Mesothelial cell of epicardium (in vitro differentiated cells): ENCODE measurements around the gene ATP1B4. TPM values are rescaled to one million over a fixed set of nuclear protein-coding genes. Genes with fewer than 3 reads are reported as not detected.

ENCODE experiments used
- DNase-seq, 2 experiments: peaks; one replicate each; pipeline ENCODE4 v3.0.0; 2021; ENCODE audit warnings: low spot score in 2 of 2; ENCODE audit not compliant: unreplicated experiment in 2 of 2
- H3K27ac Mint-ChIP-seq: 2 replicates; pipeline ENCODE4 v1.8.0; 2021; ENCODE audit warnings: mixed read lengths
- H3K27me3 Mint-ChIP-seq: 2 replicates; pipeline ENCODE4 v1.8.0; 2021; ENCODE audit warnings: low read depth, mixed read lengths
- H3K36me3 Mint-ChIP-seq: 2 replicates; pipeline ENCODE4 v1.8.0; 2021; ENCODE audit warnings: mixed read lengths
- H3K4me1 Mint-ChIP-seq: 2 replicates; pipeline ENCODE4 v1.8.0; 2021; ENCODE audit warnings: mixed read lengths
- H3K4me3 Mint-ChIP-seq: 2 replicates; pipeline ENCODE4 v1.8.0; 2021; ENCODE audit warnings: mild to moderate bottlenecking, moderate library complexity, mixed read lengths
- H3K9me3 Mint-ChIP-seq: 2 replicates; pipeline ENCODE4 v1.8.0; 2021; ENCODE audit warnings: mixed read lengths
- total RNA-seq: library from RNA; stranded (reverse); gene quantifications from 3 replicates; pipeline ENCODE4 v1.2.1, GENCODE V29; 2021
- TF ChIP-seq, protein P1 (sequence below): fragments of 200-600 bp; sonication (generic); IDR thresholded peaks from one replicate; pipeline ENCODE4 v1.5.0; 2021; ENCODE audit warnings: antibody characterized with exemption; ENCODE audit not compliant: unreplicated experiment

Gene ATP1B4
- total RNA-seq, 1 donor from 2014 or later, result not detected

- no peaks in the 10 kb centered on the region for H3K4me1 Mint-ChIP-seq
- TF ChIP-seq, protein P1, sequence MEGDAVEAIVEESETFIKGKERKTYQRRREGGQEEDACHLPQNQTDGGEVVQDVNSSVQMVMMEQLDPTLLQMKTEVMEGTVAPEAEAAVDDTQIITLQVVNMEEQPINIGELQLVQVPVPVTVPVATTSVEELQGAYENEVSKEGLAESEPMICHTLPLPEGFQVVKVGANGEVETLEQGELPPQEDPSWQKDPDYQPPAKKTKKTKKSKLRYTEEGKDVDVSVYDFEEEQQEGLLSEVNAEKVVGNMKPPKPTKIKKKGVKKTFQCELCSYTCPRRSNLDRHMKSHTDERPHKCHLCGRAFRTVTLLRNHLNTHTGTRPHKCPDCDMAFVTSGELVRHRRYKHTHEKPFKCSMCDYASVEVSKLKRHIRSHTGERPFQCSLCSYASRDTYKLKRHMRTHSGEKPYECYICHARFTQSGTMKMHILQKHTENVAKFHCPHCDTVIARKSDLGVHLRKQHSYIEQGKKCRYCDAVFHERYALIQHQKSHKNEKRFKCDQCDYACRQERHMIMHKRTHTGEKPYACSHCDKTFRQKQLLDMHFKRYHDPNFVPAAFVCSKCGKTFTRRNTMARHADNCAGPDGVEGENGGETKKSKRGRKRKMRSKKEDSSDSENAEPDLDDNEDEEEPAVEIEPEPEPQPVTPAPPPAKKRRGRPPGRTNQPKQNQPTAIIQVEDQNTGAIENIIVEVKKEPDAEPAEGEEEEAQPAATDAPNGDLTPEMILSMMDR, result no peak
- H3K27me3 Mint-ChIP-seq, result peaks cover 5% of the 10 kb centered on the region
- no peaks in the 10 kb centered on the region for H3K36me3 Mint-ChIP-seq
- peaks cover 42% of the 10 kb centered on the region for H3K9me3 Mint-ChIP-seq
- DNase-seq, result no peak
- H3K27ac Mint-ChIP-seq, result no peak overlapping the region
- no peak overlapping the region for H3K4me3 Mint-ChIP-seq
These were observed 39.4 kb downstream of the ATP1B4 start for GRCh38 chrX:120401301-120401700.

GRCh38 chrX:120402369-120402768 lies 40.5 kb downstream of the ATP1B4 start:
- H3K9me3 Mint-ChIP-seq, result peaks cover 44% of the 10 kb centered on the region
- H3K4me1 Mint-ChIP-seq, result no peaks in the 10 kb centered on the region
- H3K27ac Mint-ChIP-seq, result no peak overlapping the region
- H3K27me3 Mint-ChIP-seq, result peaks cover 5% of the 10 kb centered on the region
- no peaks in the 10 kb centered on the region for H3K36me3 Mint-ChIP-seq
- DNase-seq, result no peak
- H3K4me3 Mint-ChIP-seq, result no peak overlapping the region
- TF ChIP-seq, protein P1, result no peak

DNA sequence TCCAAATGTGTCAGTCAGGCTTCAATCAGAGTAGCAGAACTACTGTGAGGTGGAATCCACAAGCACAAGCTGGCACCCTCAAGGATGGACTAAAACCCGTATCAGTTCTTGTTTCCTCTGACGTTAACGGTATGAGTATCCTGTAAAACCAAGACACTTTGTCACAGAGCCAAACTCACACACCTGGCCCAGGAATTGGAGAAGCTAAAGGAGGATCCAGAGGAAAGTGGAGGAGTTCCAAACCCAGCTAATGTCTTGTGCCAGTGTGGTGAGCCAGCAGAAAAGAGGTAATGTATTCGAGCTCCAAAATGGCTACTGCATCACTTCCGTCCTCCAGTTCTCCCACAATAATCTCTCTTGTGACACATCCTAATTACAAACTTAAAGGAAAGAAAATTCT lies 44.7 kb downstream of the ATP1B4 start:
- Mint-ChIP-seq H3K4me1 (no peaks in the 10 kb centered on the region), H3K36me3 (no peaks in the 10 kb centered on the region), H3K27me3 (peaks cover 2% of the 10 kb centered on the region), H3K9me3 (peaks cover 53% of the 10 kb centered on the region), H3K4me3 (no peak overlapping the region), H3K27ac (no peak overlapping the region)
- TF ChIP-seq, protein P1, result no peak
- no peak for DNase-seq

GRCh38 chrX:120408168-120408567 lies 46.3 kb downstream of the ATP1B4 start:
- Mint-ChIP-seq H3K9me3 (peaks cover 49% of the 10 kb centered on the region), H3K27ac (no peak overlapping the region), H3K4me1 (no peaks in the 10 kb centered on the region), H3K4me3 (no peak overlapping the region), H3K27me3 (peaks cover 2% of the 10 kb centered on the region), H3K36me3 (no peaks in the 10 kb centered on the region)
- TF ChIP-seq, protein P1, result no peak
- no peak for DNase-seq

DNA sequence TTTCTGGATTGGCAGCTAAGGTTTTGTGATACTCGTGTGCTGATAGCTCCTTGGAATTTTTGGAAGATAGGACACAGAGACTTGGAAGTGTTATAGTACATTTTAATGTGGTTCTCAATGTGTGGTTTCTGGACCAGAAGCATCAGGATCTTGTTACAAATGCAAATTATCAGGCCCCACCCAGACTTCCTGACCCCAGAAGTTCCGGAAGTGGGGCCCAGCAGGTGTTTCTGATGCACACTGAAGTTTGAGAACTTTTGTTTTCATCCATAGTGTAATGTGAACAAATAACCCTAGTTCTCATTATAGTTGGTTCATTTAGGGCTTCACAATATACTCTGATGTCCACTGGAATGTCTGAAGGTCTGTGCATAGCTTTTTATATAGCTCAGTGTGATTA lies 57.6 kb downstream of the ATP1B4 start:
- Mint-ChIP-seq H3K27me3 (peaks cover 2% of the 10 kb centered on the region), H3K27ac (no peak overlapping the region), H3K4me1 (no peaks in the 10 kb centered on the region), H3K9me3 (peaks cover 11% of the 10 kb centered on the region), H3K36me3 (no peaks in the 10 kb centered on the region), H3K4me3 (no peak overlapping the region)
- no peak for DNase-seq
- TF ChIP-seq, protein P1, result no peak

DNA sequence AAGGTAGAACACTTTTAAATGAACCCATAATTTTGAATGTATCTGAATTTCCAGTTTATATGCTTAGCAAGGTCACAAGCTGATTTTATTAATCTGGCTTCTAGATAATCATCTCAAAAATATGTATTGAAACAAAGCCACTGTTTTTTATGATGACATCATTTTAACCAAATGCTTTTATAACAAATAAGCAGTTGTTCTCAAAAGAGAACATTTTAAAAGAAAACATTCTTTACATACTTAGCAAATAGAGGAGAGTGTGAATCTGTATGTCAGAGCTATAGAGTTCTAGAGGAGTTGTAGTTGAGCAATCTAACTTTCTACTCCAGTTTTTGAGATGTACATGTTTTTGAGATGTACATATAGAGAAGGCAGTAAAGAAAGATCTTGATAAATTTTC lies 64.7 kb downstream of the ATP1B4 start:
- no peaks in the 10 kb centered on the region for H3K36me3 Mint-ChIP-seq
- no peak overlapping the region for H3K27ac Mint-ChIP-seq
- no peaks in the 10 kb centered on the region for H3K27me3 Mint-ChIP-seq
- peaks cover 17% of the 10 kb centered on the region for H3K9me3 Mint-ChIP-seq
- H3K4me1 Mint-ChIP-seq, result peaks cover 9% of the 10 kb centered on the region
- TF ChIP-seq, protein P1, result no peak
- DNase-seq, result no peak
- no peak overlapping the region for H3K4me3 Mint-ChIP-seq
